Karpas-422 (cell line): ENCODE results near the gene GLRA3. TPM values are rescaled to one million over a fixed set of nuclear protein-coding genes. Genes with fewer than 3 reads are reported as not detected.

ENCODE experiments used
- DNase-seq: peaks from one replicate; pipeline ENCODE4 v3.0.0-alpha.2; 2015
- H2AFZ ChIP-seq: fragments of 200-600 bp; sonication (generic); 2 replicates; pipeline ENCODE4 v1.6.1; 2014; ENCODE audit warnings: antibody characterized with exemption, low read length, mixed read lengths
- H3K27ac ChIP-seq: fragments of 200-600 bp; sonication (generic); 2 replicates; pipeline ENCODE4 v1.5.1; 2014; ENCODE audit warnings: mild to moderate bottlenecking, low read length, moderate library complexity
- H3K27me3 ChIP-seq: fragments of 200-600 bp; sonication (generic); 2 replicates; pipeline ENCODE4 v1.6.1; 2014; ENCODE audit warnings: low read length, mixed read lengths
- H3K36me3 ChIP-seq: fragments of 200-600 bp; sonication (generic); 2 replicates; pipeline ENCODE4 v1.6.1; 2014; ENCODE audit warnings: low read length, mixed read lengths; ENCODE audit not compliant: insufficient read depth
- H3K4me1 ChIP-seq: fragments of 200-600 bp; sonication (generic); 2 replicates; pipeline ENCODE4 v1.6.1; 2014; ENCODE audit warnings: mild to moderate bottlenecking, low read length, mixed read lengths
- H3K4me2 ChIP-seq: fragments of 200-600 bp; sonication (generic); 2 replicates; pipeline ENCODE4 v1.6.1; 2014; ENCODE audit warnings: low read length, low read depth, mild to moderate bottlenecking; ENCODE audit not compliant: poor library complexity, severe bottlenecking
- H3K4me3 ChIP-seq: fragments of 200-600 bp; sonication (generic); 2 replicates; pipeline ENCODE4 v1.5.1; 2014; ENCODE audit warnings: mild to moderate bottlenecking, antibody characterized with exemption, low read length, mixed read lengths
- H3K79me2 ChIP-seq: fragments of 200-600 bp; sonication (generic); 2 replicates; pipeline ENCODE4 v1.6.1; 2014; ENCODE audit warnings: mild to moderate bottlenecking, low read length, mixed read lengths
- H3K9ac ChIP-seq: fragments of 200-600 bp; sonication (generic); 2 replicates; pipeline ENCODE4 v1.6.0; 2014; ENCODE audit warnings: low read length
- H3K9me2 ChIP-seq: fragments of 200-600 bp; sonication (generic), shearing (Covaris generic); replicated peaks from 2 replicates; pipeline ENCODE4 v1.6.0; 2014; ENCODE audit warnings: mild to moderate bottlenecking, low read length, moderate library complexity; ENCODE audit not compliant: insufficient read depth
- H3K9me3 ChIP-seq: fragments of 300-700, 200-600 bp; sonication (generic); 2 replicates; pipeline ENCODE4 v1.6.1; 2014; ENCODE audit warnings: low read length, mixed read lengths
- H4K20me1 ChIP-seq: fragments of 200-600 bp; sonication (generic); 2 replicates; pipeline ENCODE4 v1.6.1; 2014; ENCODE audit warnings: mild to moderate bottlenecking, antibody characterized with exemption, low read length, low read depth; ENCODE audit not compliant: insufficient read depth
- total RNA-seq: library from RNA; depleted of rRNA; stranded (reverse); fragments of >200 nt; shearing (Covaris generic); gene quantifications from 2 replicates; pipeline ENCODE4 v1.2.3, GENCODE V29; 2014; ENCODE audit warnings: low replicate concordance

Gene GLRA3
- total RNA-seq, 1 experiment from 2014 or later = not detected

DNA sequence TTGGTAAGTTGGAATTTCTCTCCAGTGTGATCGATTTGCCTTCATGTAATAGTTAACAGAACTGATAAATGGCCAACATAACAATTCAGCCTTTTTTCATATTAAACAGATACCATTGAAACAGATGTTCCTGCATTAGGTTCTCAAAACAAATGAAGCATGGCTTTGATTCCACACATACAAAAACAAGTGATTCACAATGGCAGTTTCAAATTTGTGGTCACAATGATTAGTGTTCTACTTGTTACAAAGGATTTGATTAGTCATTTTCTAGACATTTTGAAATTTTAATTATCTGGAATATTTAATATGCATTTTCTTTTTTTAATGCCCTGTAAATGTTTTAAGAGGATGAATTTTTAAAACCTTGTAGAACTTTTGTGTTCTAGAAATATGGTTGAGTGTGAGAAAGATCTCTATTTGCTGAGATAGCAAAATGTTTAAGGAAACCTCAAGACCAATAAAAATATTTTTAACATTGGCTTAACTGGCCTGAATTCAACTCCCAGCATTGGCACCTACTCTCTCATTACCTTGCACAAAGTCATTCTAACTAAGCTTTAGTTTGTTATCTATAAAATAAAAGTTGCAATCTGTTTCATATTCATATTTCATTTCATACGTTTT lies 18.9 kb upstream of the GLRA3 start:
- Histone ChIP-seq H3K4me2 (no peak overlapping the region), H4K20me1 (no peaks in the 10 kb centered on the region), H2AFZ (no peak overlapping the region), H3K4me1 (no peaks in the 10 kb centered on the region), H3K79me2 (no peaks in the 10 kb centered on the region), H3K36me3 (no peaks in the 10 kb centered on the region), H3K27me3 (no peaks in the 10 kb centered on the region), H3K9ac (no peak overlapping the region), H3K4me3 (no peak overlapping the region), H3K27ac (no peak overlapping the region), H3K9me3 (no peaks in the 10 kb centered on the region), H3K9me2 (no peaks in the 10 kb centered on the region)
- no peak for DNase-seq

DNA sequence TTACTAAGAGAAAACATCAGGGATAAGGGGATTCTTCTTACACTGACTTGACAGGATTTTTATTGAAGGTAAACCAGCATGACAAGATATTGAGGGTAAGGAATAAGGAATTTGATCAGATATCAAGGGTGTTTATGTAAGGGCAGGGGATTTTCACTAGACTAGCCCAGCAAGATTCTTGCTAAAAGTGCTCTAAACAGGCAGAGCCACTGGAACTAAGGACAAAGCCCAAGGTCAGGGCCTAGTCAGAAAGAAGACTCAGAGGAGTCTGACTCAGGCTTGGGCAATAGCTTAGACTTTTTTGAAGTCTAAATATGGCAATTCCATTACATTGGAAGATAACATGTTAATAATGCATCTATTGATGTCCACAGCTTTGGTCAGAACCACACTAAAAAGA lies 6.5 kb upstream of the GLRA3 start:
- no peaks in the 10 kb centered on the region for H3K9me2 ChIP-seq

DNA sequence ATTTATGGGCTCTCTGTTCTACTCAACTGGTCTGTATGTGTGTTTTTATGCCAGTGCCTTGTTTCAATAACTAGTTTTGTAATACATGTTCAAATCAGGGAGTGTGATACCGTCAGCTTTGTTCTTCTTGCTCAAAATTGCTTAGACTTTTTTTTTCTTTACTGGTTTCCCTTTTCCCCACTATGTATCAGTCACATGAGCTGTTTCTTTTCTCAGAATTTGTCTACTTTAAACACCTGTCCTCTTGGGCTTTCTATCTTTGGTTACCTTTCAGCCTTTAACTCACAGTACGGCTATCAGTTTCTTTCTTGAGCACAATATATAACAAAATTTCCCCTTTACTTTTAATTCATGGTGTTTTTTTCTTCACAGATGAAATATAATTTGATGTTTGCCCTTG lies 5.4 kb upstream of the GLRA3 start:
- no peaks in the 10 kb centered on the region for H4K20me1 ChIP-seq
- H3K36me3 ChIP-seq = no peaks in the 10 kb centered on the region
- H2AFZ ChIP-seq = no peak overlapping the region
- no peaks in the 10 kb centered on the region for H3K27me3 ChIP-seq
- no peaks in the 10 kb centered on the region for H3K79me2 ChIP-seq
- no peak overlapping the region for H3K4me3 ChIP-seq
- DNase-seq = no peak
- H3K4me2 ChIP-seq = no peak overlapping the region
- no peaks in the 10 kb centered on the region for H3K9me3 ChIP-seq
- H3K4me1 ChIP-seq = no peaks in the 10 kb centered on the region
- no peaks in the 10 kb centered on the region for H3K9me2 ChIP-seq
- H3K9ac ChIP-seq = no peak overlapping the region
- no peak overlapping the region for H3K27ac ChIP-seq

More for the DNA sequence above, 6.5 kb upstream of the GLRA3 start:
- H3K9ac ChIP-seq = no peak overlapping the region
- no peaks in the 10 kb centered on the region for H4K20me1 ChIP-seq
- H3K9me3 ChIP-seq = no peaks in the 10 kb centered on the region
- DNase-seq = no peak
- no peaks in the 10 kb centered on the region for H3K27me3 ChIP-seq
- no peaks in the 10 kb centered on the region for H3K36me3 ChIP-seq
- no peak overlapping the region for H3K4me2 ChIP-seq
- H3K79me2 ChIP-seq = no peaks in the 10 kb centered on the region
- no peak overlapping the region for H2AFZ ChIP-seq
- no peaks in the 10 kb centered on the region for H3K4me1 ChIP-seq
- H3K27ac ChIP-seq = no peak overlapping the region
- H3K4me3 ChIP-seq = no peak overlapping the region

DNA sequence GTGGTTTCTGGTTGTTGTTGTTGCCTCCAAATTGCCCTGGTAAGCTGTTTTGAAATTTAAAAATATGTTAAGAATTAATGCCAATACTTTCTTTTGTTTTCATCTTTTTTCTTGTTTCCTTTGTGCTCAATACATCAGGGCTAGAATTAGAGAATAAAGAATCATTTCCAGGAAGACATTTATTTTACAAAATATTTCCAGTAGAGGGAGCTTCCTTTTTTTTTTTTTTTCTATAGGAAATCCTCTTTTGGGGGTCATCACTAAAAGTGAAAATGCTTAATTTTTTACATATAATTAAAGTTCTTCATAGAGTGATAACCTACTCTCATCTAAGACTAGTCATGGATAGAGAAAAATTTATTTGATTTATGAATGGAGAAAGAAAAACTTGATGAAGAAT lies 2.4 kb downstream of the GLRA3 start:
- Histone ChIP-seq H3K4me3 (no peak overlapping the region), H3K79me2 (no peaks in the 10 kb centered on the region), H3K4me2 (no peak overlapping the region), H3K36me3 (no peaks in the 10 kb centered on the region), H3K9me3 (no peaks in the 10 kb centered on the region), H4K20me1 (no peaks in the 10 kb centered on the region), H2AFZ (no peak overlapping the region), H3K4me1 (no peaks in the 10 kb centered on the region), H3K9me2 (no peaks in the 10 kb centered on the region), H3K27me3 (no peaks in the 10 kb centered on the region), H3K27ac (no peak overlapping the region), H3K9ac (no peak overlapping the region)
- DNase-seq = no peak

DNA sequence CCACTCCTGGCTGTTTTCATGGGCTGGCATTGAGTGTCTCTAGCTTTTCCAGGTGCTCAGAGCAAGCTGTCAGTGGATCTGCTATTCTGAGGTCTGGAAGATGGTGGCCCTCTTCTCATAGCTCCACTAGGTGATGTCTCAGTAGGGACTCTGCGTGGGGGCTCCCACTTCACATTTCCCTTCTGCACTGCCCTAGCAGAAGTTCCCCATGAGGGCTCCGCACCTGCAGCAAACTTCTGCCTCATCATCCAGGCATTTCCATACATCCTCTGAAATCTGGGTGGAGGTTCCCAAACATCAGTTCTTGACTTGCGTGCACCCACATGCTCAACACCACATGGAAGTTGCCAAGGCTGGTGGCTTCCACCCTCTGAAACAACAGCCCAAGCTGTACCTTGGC lies 13.8 kb downstream of the GLRA3 start:
- H3K9ac ChIP-seq = no peak overlapping the region

DNA sequence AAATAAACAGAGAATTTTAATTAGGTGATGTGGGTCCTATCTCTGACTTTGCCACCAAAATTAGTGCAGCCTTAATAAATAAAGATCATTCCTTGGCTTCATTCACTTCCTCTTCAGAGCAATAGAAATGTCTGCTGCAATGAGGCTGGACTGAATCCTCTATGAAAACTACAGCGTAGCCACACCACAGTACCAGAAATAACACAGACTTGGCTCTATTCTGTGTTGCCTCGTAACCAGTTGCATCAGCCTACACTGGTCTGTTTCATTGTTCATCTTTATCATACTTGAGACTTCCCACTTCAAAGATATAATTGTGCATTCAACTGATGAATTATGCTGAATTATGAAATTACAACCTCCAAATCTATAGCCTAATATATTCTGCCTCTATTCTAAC lies 15.8 kb downstream of the GLRA3 start:
- no peaks in the 10 kb centered on the region for H3K36me3 ChIP-seq
- H4K20me1 ChIP-seq = no peaks in the 10 kb centered on the region
- H3K9ac ChIP-seq = no peak overlapping the region
- H3K4me1 ChIP-seq = no peaks in the 10 kb centered on the region
- no peaks in the 10 kb centered on the region for H3K79me2 ChIP-seq
- DNase-seq = no peak
- no peaks in the 10 kb centered on the region for H3K27me3 ChIP-seq
- H3K4me2 ChIP-seq = no peak overlapping the region
- no peaks in the 10 kb centered on the region for H3K9me3 ChIP-seq
- H3K9me2 ChIP-seq = no peaks in the 10 kb centered on the region
- H3K27ac ChIP-seq = no peak overlapping the region
- H2AFZ ChIP-seq = no peak overlapping the region
- no peak overlapping the region for H3K4me3 ChIP-seq

More for the DNA sequence above, 13.8 kb downstream of the GLRA3 start:
- Histone ChIP-seq H4K20me1 (no peaks in the 10 kb centered on the region), H3K4me3 (no peak overlapping the region), H3K27ac (no peak overlapping the region), H3K27me3 (no peaks in the 10 kb centered on the region), H3K36me3 (no peaks in the 10 kb centered on the region), H3K79me2 (no peaks in the 10 kb centered on the region), H3K4me2 (no peak overlapping the region), H3K9me2 (no peaks in the 10 kb centered on the region), H3K9me3 (no peaks in the 10 kb centered on the region), H2AFZ (no peak overlapping the region), H3K4me1 (no peaks in the 10 kb centered on the region)
- DNase-seq = no peak

DNA sequence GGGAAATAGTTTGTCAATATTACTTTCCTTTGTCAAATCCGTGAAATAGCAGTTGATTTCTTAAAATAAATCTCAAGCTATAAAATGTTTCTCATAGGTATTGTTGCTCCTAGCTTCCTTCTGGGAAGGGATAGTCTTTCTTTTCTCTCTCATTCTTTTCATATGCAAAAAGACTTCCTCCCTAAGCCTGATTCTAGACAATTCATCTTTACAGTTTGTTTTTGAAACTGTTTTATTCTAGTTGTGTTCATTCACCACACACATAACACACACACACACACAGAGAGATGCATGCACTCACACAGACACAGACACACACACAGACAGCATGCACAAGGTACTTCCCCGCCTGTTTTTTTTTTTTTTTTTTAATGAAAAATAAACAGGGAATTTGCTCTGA lies 18.2 kb downstream of the GLRA3 start:
- Histone ChIP-seq H3K4me1 (no peaks in the 10 kb centered on the region), H3K4me2 (no peak overlapping the region)

DNA sequence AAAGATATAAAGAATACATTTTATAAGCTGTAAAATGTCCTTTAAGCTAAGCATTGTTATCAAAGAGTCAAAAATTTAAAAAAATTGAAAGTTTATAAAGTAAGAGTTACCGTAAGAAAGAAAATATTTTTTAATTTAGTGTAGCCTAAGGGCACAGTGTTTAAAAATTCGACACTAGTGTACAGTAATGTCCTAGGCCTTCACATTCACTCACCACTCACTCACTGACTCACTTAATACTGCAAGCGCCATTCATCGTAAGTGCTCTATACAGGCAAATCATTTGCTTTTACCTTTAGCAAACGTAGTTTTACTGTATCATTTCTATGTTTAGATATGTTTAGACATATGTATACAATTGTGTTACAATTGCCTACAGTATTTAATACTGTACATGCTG lies 20.2 kb downstream of the GLRA3 start:
- Histone ChIP-seq H4K20me1 (no peaks in the 10 kb centered on the region), H3K27ac (no peak overlapping the region), H3K9me2 (no peaks in the 10 kb centered on the region), H3K27me3 (no peaks in the 10 kb centered on the region), H3K36me3 (no peaks in the 10 kb centered on the region), H3K79me2 (no peaks in the 10 kb centered on the region), H3K9ac (no peak overlapping the region), H3K9me3 (no peaks in the 10 kb centered on the region), H3K4me1 (no peaks in the 10 kb centered on the region), H3K4me3 (no peak overlapping the region), H2AFZ (no peak overlapping the region), H3K4me2 (no peak overlapping the region)
- no peak for DNase-seq

More for the DNA sequence above, 18.2 kb downstream of the GLRA3 start:
- Histone ChIP-seq H3K36me3 (no peaks in the 10 kb centered on the region), H3K9me2 (no peaks in the 10 kb centered on the region), H3K27me3 (no peaks in the 10 kb centered on the region), H3K4me3 (no peak overlapping the region), H3K9ac (no peak overlapping the region), H3K9me3 (no peaks in the 10 kb centered on the region), H3K27ac (no peak overlapping the region), H4K20me1 (no peaks in the 10 kb centered on the region), H3K79me2 (no peaks in the 10 kb centered on the region), H2AFZ (no peak overlapping the region)
- no peak for DNase-seq

DNA sequence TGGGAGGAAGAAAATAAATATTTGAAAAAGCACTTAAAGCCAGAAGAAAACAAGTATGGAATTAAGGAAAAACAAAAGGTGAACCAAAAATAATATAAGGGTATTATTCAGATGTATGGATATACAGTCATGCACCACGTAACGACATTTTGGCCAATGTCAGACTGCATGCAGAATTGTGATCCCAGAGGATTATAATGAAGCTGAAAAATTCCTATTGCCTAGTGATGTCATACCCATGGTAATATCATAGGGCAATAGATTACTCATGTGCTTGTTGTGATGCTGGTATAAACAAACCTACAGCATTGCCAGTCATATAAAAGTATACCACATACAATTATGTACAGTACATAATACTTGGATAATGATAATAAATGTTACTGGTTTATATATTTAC lies 20.9 kb downstream of the GLRA3 start:
- H3K79me2 ChIP-seq = no peaks in the 10 kb centered on the region
- no peak overlapping the region for H2AFZ ChIP-seq
- no peaks in the 10 kb centered on the region for H3K36me3 ChIP-seq
- H3K27ac ChIP-seq = no peak overlapping the region
- H3K4me1 ChIP-seq = no peaks in the 10 kb centered on the region
- no peak overlapping the region for H3K4me3 ChIP-seq
- H3K9me2 ChIP-seq = no peaks in the 10 kb centered on the region
- no peaks in the 10 kb centered on the region for H4K20me1 ChIP-seq
- H3K9me3 ChIP-seq = no peaks in the 10 kb centered on the region
- DNase-seq = no peak
- H3K27me3 ChIP-seq = no peaks in the 10 kb centered on the region
- no peak overlapping the region for H3K9ac ChIP-seq
- H3K4me2 ChIP-seq = no peak overlapping the region
